SH-SY5Y (cell line): Measurements from ENCODE around the gene MARCHF3.

ENCODE experiments used
- GATA2 ChIP-seq: IDR thresholded peaks from 2 replicates; pipeline ENCODE4 v1.6.1; 2011; ENCODE audit warnings: mild to moderate bottlenecking, low read depth, low read length
- GATA3 ChIP-seq: IDR thresholded peaks from 2 replicates; pipeline ENCODE4 v1.6.1; 2011; ENCODE audit warnings: low read depth, mild to moderate bottlenecking, low read length, moderate library complexity

DNA sequence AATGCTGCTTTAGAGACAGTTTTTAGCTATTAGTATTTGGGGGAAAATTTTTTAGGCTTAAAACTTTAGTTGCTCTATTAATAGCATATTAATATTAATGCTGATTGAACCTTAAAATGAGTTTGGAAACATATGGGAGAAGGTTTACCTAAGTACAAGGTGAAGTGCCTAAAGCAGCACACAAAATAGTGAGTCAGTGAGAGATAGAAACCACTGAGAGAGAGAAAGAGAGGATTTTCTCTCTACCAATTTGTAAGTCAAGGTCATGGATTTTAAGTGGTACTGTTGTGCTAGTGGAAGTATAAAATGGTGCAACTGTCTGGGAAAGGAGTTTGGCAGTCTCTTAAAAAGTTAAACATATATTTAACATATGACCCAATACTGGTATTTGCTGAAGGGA lies 64.9 kb downstream of the MARCHF3 start:
- TF ChIP-seq GATA2 (no peak), GATA3 (no peak)
